Measurements from ENCODE around the gene SMARCA1. TPM values are rescaled to one million over a fixed set of nuclear protein-coding genes. Genes with fewer than 3 reads are reported as not detected.
A peak's percentile ranks its signal among the peaks of the same experiment; 100 is the strongest.

Gene SMARCA1
- total RNA-seq, 8 experiments from 2014 or later: 27.6 to 68.7 (median 40.6) TPM

DNA sequence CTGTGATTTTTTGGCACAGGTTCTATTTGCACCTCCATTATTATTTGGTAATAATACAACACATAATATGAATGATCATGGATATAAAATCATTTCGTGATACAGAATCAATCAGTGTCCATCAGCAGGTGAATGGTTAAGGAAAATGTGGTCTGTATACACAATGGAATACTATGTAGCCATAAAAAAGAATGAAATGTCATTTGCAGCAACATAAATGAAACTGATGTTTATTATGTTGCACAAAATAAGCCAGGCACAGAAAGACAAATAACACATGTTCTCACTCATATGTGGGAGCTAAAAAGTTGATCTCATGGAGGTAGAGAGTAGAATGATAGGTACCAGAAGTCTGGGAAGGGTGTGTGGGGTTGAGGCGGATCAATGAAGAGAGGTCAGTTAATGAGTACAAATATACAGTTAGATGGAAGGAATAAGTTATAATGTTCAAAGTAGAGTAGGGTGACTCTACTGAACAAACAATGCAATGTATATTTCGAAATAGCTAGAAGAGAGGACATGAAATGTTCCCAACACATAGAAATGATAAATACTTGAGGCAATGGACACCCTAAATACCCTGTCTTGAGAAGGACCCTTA, 1.1 kb upstream of the SMARCA1 start:
- Histone ChIP-seq H3K27ac (no peak overlapping the region), H3K4me1 (replicated peaks in 1 of 2) (peaks cover 3 to 5% of the 10 kb centered on the region in 2 donors), H3K4me3 (no peak overlapping the region)
- 20 to 100% (median 90%) methylated on average over 1 to 3 of the region's 3 CpGs; no CpG with 5 or more reads in 3 of the 10 experiments for WGBS, 10 experiments
- no peak for ATAC-seq (replicated peaks in 6 of 8)
- in situ Hi-C loops (cut with MboI; ENCODE audit: low pct_unique_long_range_greater_than_20kb in 2 of 9, low sequenced_read_pairs in 9 of 9, unreplicated experiment in 9 of 9): no loop called here

DNA sequence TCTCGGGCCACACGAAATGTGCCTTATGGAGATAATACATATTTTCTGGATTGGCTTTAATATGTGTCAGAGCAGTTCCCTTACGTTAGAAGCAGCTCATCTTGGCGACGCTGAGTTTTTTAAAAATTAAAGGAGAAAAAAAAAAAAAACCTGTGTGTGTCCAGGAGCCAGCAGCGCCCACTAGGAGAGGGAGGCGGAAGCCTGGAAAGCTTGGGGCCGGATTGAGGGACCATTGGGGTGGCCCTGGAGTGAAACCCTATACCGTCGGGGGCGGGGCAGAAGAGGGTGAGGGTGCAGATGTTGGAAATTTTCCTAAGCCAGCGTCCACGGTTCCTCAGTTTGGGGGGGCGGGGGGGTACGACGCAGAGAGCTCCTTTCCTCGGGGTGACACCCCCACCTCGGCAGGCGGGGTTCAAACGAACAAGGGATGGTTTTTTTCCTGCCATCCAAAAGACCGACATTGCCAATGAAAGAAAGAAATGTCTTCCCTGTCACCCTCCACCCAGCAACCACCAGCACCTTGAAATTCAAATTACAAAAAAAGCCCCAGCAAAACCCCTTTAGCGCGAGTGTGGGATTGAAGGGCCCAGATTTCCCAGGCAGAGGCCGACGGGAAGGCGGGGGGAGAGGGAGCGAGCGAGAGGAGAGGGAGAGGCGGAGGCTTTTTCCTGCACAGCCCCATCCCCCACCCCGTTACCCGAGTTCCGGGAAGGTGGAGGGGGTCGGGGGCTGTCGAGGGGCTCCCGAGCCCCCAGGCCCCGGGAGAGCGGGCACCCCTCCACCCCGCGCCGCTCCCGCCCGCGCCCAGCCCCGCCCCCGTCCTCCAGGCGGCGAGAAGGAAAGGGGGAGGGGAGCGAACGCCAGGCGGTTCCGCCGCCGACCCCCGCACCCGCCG, 859 bp downstream of the SMARCA1 start:
- ATAC-seq (replicated peaks in 6 of 8): peak; percentile 58 to 82 (median 76)
- WGBS, 10 experiments: 0 to 32% (median 0%) methylated on average over 1 to 11 of the region's 56 CpGs; no CpG with 5 or more reads in 4 of the 10 experiments
- peak overlapping the region; percentile 61 to 98 (median 82) for H3K4me3 ChIP-seq
- in situ Hi-C loops (cut with MboI; ENCODE audit: low pct_unique_long_range_greater_than_20kb in 2 of 9, low sequenced_read_pairs in 9 of 9, unreplicated experiment in 9 of 9): no loop called here
- H3K27ac ChIP-seq: peak overlapping the region; percentile 86 to 89
- H3K4me1 ChIP-seq (replicated peaks in 1 of 2): peaks cover 3 to 5% of the 10 kb centered on the region in 2 donors

DNA sequence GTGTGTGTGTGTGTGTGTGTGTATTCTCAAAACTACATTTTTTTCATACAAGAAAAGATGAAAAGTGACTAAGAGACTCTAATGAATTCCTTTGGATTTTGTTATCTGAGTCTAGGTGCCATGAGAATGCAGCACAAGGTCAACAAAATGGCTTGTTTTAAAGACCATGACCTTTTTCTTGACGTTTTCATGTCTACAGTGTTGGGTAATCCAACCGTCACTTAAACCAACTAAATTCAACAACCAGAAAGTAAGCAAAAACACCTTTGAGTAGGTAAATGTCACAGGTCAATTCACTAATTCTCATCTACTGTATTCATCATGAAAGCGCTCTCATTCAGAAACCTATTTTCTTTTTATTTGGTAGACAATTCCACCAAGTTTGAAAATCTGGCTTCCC, 3.1 kb downstream of the SMARCA1 start:
- Histone ChIP-seq H3K4me3 (no peak overlapping the region), H3K27ac (no peak overlapping the region), H3K4me1 (replicated peaks in 1 of 2) (peaks cover 3 to 5% of the 10 kb centered on the region in 2 donors)
- no peak for ATAC-seq (replicated peaks in 6 of 8)
- in situ Hi-C loops (cut with MboI; ENCODE audit: low pct_unique_long_range_greater_than_20kb in 2 of 9, low sequenced_read_pairs in 9 of 9, unreplicated experiment in 9 of 9): no loop called here
- WGBS, 10 experiments: 38 to 100% (median 90%) methylated on average over 1 to 3 of the region's 3 CpGs; no CpG with 5 or more reads in 4 of the 10 experiments

DNA sequence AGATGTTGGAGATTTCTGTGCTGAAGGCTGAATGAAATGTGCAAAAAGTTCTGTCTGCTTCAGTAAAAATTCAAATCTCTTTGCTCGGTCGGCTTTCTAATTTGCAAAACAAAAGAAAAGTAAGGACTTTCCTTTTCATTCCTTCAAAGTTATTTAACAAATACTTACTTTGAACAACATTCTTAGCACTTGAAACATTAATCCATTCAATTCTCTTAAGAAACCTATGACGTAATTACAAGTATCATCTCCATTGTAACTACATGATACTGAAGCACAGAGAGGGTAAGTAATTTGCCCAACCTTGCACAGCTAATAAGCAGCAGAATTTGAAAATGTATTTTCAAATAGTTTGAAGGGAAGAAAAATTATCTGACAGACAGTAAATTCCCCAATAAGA, 6.9 kb downstream of the SMARCA1 start:
- in situ Hi-C loops (cut with MboI; ENCODE audit: low pct_unique_long_range_greater_than_20kb in 2 of 9, low sequenced_read_pairs in 9 of 9, unreplicated experiment in 9 of 9): no loop called here
- peaks cover 3 to 5% of the 10 kb centered on the region in 2 donors for H3K4me1 ChIP-seq (replicated peaks in 1 of 2)
- H3K27ac ChIP-seq: no peak overlapping the region
- 24 to 87% (median 51%) methylated on average over 1 to 3 of the region's 3 CpGs; no CpG with 5 or more reads in 4 of the 10 experiments for WGBS, 10 experiments
- no peak overlapping the region for H3K4me3 ChIP-seq
- no peak for ATAC-seq (replicated peaks in 6 of 8)

DNA sequence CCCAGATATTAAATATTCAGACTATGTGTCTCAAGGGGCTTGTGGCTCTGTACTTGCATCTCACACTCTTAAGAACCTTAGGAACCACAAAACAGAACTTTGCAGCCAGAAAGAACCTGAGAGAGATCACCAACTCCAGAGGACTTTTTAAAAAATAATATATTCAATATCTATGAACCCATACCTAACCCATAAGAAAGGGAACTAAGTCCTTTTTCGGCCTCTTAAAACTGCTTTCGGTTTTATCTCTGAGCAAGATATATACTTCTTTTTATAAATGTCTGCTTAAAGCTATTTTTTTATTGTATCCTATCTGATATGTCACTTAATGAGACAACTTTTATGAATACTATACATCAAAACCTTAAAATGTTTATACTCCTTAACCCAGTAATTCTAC, 10.9 kb downstream of the SMARCA1 start:
- in situ Hi-C loops (cut with MboI; ENCODE audit: low pct_unique_long_range_greater_than_20kb in 2 of 9, low sequenced_read_pairs in 9 of 9, unreplicated experiment in 9 of 9): no loop called here
- WGBS, 10 experiments: 63 to 100% (median 92%) methylated on average over 1 to 2 of the region's 2 CpGs; no CpG with 5 or more reads in 4 of the 10 experiments
- Histone ChIP-seq H3K4me1 (replicated peaks in 1 of 2) (no peaks in the 10 kb centered on the region), H3K4me3 (no peak overlapping the region), H3K27ac (no peak overlapping the region)
- no peak for ATAC-seq (replicated peaks in 6 of 8)

DNA sequence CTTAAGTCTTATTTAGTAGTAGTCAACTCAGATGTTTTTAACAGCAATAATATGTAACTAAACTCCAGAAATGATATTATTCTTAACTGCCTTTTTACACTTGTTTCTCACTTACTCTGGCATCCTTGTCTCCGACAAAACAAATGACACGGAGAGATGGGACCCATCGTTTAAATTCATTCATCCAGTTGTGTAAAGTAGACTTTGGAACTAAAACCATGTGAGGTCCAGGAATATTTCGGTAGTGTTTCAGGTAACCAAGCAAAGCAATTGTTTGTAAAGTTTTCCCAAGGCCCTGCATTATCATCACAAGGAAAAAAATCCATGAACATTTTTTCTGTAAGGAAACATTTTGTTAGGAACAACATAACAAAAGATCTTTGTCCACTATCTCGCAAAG, 11.6 kb downstream of the SMARCA1 start:
- Histone ChIP-seq H3K4me3 (no peak overlapping the region), H3K4me1 (replicated peaks in 1 of 2) (no peaks in the 10 kb centered on the region), H3K27ac (no peak overlapping the region)
- 31 to 100% (median 92%) methylated on average over 1 to 5 of the region's 5 CpGs; no CpG with 5 or more reads in 5 of the 10 experiments for WGBS, 10 experiments
- in situ Hi-C loops (cut with MboI; ENCODE audit: low pct_unique_long_range_greater_than_20kb in 2 of 9, low sequenced_read_pairs in 9 of 9, unreplicated experiment in 9 of 9): no loop called here
- peak in 1 of 8 experiments; percentile 21 for ATAC-seq (replicated peaks in 6 of 8)

DNA sequence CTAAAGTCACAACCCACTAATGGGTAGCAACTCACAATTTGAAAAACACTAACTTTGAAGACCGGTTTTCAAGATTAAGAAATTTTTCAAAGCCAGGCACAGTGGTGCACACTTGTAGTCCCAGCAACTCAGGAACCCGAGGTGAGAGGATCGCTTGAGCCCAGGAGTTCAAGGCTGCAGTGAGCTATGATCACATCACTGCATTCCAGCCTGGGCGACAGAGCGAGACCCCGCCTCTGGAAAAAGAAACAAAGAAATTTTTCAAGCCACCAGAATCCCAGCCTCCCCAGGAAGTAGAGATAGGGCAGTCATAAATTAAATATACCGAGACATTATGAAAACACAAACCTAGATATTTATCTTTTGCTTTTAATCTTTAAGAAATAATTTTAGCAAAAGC, 13.0 kb downstream of the SMARCA1 start:
- H3K4me1 ChIP-seq (replicated peaks in 1 of 2): no peaks in the 10 kb centered on the region
- ATAC-seq (replicated peaks in 6 of 8): no peak
- in situ Hi-C loops (cut with MboI; ENCODE audit: low pct_unique_long_range_greater_than_20kb in 2 of 9, low sequenced_read_pairs in 9 of 9, unreplicated experiment in 9 of 9): no loop called here
- 49 to 100% (median 80%) methylated on average over 1 to 5 of the region's 7 CpGs; no CpG with 5 or more reads in 5 of the 10 experiments for WGBS, 10 experiments
- H3K27ac ChIP-seq: no peak overlapping the region
- H3K4me3 ChIP-seq: no peak overlapping the region

DNA sequence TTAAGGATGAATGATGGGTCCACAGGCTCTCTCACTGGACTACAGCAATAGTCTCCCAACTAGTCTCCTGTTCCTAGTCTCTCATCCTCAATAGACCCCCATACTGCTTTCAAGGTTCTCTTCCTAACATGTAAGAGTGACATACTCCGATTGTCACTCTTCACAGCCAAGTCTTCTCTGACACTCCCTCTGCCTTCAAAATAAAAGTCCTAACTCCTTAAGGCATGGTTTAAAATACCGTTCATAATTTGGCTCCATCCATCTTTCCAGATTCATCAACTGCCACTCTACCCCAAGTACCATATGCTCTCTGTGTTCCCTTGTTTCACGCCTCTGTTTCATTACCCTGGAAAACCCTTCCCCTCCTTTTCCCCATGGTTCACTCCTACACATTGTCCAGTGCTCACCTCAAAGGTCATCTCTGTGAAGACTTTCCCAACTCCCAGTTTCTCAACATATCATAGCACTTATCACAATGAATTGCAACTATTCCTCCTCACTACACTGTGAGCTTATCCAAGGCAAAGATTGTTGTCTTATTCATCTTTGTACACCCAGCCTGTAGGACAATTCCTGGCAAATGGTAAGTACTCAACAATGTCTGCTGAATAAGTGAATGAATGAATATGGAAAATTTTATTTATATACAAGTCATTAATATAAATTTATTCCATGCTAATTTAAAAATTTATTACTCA, 26.0 kb downstream of the SMARCA1 start:
- ATAC-seq (replicated peaks in 6 of 8): peak in 1 of 8 experiments; percentile 72
- in situ Hi-C loops (cut with MboI; ENCODE audit: low pct_unique_long_range_greater_than_20kb in 2 of 9, low sequenced_read_pairs in 9 of 9, unreplicated experiment in 9 of 9): no loop called here

DNA sequence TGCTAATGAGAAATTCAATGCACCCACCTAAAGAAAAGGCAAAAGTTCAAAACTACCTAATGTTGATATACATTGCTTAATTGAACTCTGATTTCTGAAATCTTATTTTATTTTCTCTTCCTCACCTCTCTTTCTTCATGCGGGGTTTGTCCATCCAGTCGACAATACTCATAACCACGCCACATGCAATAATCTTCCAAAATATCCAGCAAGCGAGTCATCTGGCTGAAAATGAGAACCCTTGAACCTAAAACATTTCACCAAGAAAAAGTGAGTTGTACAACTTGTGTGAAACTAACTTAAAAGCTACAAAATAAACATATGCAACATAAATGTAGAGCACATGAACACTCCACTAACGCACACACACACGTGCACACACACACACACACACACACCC, 26.7 kb downstream of the SMARCA1 start:
- no peak for ATAC-seq (replicated peaks in 6 of 8)
- WGBS, 10 experiments: 68 to 100% (median 80%) methylated on average over 1 to 6 of the region's 6 CpGs; no CpG with 5 or more reads in 4 of the 10 experiments
- Histone ChIP-seq H3K4me1 (replicated peaks in 1 of 2) (no peaks in the 10 kb centered on the region), H3K4me3 (no peak overlapping the region), H3K27ac (no peak overlapping the region)
- in situ Hi-C loops (cut with MboI; ENCODE audit: low pct_unique_long_range_greater_than_20kb in 2 of 9, low sequenced_read_pairs in 9 of 9, unreplicated experiment in 9 of 9): no loop called here

More for the DNA sequence above, 26.0 kb downstream of the SMARCA1 start:
- Histone ChIP-seq H3K4me3 (no peak overlapping the region), H3K4me1 (replicated peaks in 1 of 2) (no peaks in the 10 kb centered on the region), H3K27ac (no peak overlapping the region)
- WGBS, 10 experiments: 36 to 100% (median 86%) methylated on average over 1 to 3 of the region's 3 CpGs; no CpG with 5 or more reads in 5 of the 10 experiments

DNA sequence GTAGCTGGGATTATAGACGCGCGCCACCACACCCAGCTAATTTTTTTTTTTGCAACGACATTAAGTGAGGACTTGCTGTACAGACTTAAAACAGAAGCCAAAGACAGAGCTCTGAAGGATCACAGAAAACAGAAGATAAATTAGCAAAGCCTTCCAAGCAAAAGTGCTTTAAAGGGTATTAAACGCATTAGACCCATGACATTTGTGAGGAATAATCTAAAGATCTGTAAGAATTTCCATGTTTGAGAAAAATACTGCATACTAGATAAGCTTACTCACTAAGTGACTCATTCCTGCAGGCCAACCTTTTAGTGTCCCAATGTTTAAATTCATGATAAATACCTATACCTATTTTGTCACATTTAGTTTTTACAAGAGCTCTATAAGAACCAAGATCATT, 27.4 kb downstream of the SMARCA1 start:
- in situ Hi-C loops (cut with MboI; ENCODE audit: low pct_unique_long_range_greater_than_20kb in 2 of 9, low sequenced_read_pairs in 9 of 9, unreplicated experiment in 9 of 9): no loop called here
- Histone ChIP-seq H3K27ac (no peak overlapping the region), H3K4me1 (replicated peaks in 1 of 2) (no peaks in the 10 kb centered on the region), H3K4me3 (no peak overlapping the region)
- ATAC-seq (replicated peaks in 6 of 8): no peak
- 57 to 100% (median 86%) methylated on average over 1 to 5 of the region's 5 CpGs; no CpG with 5 or more reads in 4 of the 10 experiments for WGBS, 10 experiments

DNA sequence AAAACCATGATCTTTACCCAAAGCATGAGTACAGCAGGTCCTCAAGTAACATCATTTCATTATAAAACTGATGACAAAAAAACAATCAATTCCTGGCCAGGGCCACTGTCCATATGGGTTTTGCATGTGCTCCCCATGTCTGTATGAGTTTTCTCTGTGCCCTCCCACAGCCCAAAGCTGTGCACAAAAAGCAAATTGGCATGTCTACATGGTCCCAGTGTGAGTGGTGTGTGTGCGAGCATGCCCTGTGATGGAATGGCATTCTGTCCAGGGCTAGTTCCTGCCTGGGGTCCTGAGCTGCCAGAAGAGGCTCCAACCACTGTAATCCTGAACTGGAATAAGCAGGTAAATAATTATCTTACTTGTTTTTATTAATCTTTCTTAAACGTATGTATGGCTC, 28.4 kb downstream of the SMARCA1 start:
- Histone ChIP-seq H3K4me1 (replicated peaks in 1 of 2) (no peaks in the 10 kb centered on the region), H3K4me3 (no peak overlapping the region), H3K27ac (no peak overlapping the region)
- 45% methylated on average over 2 of the region's 2 CpGs; no CpG with 5 or more reads in 9 of the 10 experiments for WGBS, 10 experiments
- in situ Hi-C loops (cut with MboI; ENCODE audit: low pct_unique_long_range_greater_than_20kb in 2 of 9, low sequenced_read_pairs in 9 of 9, unreplicated experiment in 9 of 9): no loop called here
- ATAC-seq (replicated peaks in 6 of 8): no peak

DNA sequence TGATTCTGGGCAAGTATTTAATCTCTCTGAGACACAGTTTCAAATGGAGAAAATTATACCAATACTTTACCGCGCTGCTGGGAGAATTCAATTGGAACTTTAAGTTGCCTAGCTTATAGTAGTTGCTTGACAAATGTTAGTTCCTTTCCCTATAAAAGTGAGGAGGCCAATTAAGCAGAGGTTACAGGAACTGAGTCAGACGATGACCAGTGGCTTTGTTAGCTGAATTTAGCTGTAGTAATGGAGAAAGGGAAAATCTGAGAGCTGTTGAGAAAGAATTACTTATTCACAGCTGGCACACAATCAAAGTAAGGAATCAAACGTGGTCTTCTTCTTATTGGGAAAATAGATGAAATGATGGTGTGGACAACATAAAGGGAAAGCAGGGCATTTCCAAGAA, 29.6 kb downstream of the SMARCA1 start:
- no peak overlapping the region for H3K4me3 ChIP-seq
- H3K4me1 ChIP-seq (replicated peaks in 1 of 2): no peaks in the 10 kb centered on the region
- in situ Hi-C loops (cut with MboI; ENCODE audit: low pct_unique_long_range_greater_than_20kb in 2 of 9, low sequenced_read_pairs in 9 of 9, unreplicated experiment in 9 of 9): no loop called here
- 0 to 88% (median 43%) methylated on average over 1 to 4 of the region's 4 CpGs; no CpG with 5 or more reads in 4 of the 10 experiments for WGBS, 10 experiments
- no peak for ATAC-seq (replicated peaks in 6 of 8)
- H3K27ac ChIP-seq: no peak overlapping the region

DNA sequence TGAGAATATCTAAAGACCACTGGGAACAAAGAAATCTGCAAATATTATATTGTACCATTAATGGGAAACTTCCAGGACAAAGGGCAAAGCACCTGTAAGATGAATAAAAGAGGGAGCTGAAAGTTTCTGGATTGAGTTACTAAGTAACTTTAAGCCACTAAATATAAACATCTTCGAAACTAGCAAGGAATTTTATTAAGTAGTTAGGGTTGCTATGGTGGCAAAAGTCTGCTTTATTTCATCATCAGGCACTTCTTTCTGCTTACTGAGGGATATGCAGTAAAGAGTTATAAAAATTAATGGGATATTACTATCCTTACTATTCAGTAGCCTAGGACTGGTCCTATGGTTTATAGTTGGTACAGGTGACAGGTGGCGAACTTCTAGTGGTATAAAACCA, 33.0 kb downstream of the SMARCA1 start:
- ATAC-seq (replicated peaks in 6 of 8): no peak
- Histone ChIP-seq H3K27ac (no peak overlapping the region), H3K4me1 (replicated peaks in 1 of 2) (no peaks in the 10 kb centered on the region), H3K4me3 (no peak overlapping the region)
- in situ Hi-C loops (cut with MboI; ENCODE audit: low pct_unique_long_range_greater_than_20kb in 2 of 9, low sequenced_read_pairs in 9 of 9, unreplicated experiment in 9 of 9): no loop called here
- WGBS, 10 experiments: 33 to 100% (median 88%) methylated on average over 1 to 2 of the region's 2 CpGs; no CpG with 5 or more reads in 3 of the 10 experiments

All from motor neuron (in vitro differentiated cells).